Measurements from ENCODE around the gene YIPF3.

DNA sequence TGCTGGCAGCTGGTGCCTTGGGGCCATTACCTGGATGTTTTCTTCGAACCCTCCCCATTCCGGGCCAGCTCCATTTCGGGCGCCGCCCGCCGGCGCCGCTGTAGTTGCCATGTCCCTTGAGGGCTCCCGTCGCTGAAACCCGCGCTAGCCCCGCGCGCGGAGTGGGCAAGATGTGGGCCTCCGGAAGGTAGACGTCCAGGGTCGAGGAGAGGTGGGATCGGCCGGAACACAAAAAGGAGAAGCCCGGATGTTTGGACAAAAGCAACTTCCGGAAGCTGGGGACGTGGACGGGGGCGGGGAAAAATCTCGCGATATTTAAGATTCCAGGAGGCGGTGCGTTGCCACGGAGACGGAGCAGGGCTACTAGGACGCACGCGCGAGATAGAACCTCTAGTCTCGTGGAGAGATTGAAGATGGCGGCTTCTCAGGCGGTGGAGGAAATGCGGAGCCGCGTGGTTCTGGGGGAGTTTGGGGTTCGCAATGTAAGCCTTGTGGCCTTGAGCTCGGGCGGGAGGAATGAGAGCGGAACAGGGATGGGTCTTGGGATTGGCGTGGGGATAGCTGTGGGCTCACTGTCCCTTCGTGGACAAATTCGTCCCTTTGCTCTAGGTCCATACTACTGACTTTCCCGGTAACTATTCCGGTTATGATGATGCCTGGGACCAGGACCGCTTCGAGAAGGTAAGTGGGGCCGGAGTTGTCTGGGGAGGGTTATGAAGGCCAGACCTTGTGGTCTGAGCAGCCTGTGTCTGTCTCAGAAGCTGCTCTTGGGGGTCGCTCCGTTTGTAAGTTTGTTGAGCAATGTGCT is at the start of gene YIPF3, which contains the start of gene POLR1C:
- TF ChIP-seq, protein P1, sequence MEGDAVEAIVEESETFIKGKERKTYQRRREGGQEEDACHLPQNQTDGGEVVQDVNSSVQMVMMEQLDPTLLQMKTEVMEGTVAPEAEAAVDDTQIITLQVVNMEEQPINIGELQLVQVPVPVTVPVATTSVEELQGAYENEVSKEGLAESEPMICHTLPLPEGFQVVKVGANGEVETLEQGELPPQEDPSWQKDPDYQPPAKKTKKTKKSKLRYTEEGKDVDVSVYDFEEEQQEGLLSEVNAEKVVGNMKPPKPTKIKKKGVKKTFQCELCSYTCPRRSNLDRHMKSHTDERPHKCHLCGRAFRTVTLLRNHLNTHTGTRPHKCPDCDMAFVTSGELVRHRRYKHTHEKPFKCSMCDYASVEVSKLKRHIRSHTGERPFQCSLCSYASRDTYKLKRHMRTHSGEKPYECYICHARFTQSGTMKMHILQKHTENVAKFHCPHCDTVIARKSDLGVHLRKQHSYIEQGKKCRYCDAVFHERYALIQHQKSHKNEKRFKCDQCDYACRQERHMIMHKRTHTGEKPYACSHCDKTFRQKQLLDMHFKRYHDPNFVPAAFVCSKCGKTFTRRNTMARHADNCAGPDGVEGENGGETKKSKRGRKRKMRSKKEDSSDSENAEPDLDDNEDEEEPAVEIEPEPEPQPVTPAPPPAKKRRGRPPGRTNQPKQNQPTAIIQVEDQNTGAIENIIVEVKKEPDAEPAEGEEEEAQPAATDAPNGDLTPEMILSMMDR (IDR thresholded peaks at IDR 0.05) = no peak
- TF ChIP-seq, protein P2, sequence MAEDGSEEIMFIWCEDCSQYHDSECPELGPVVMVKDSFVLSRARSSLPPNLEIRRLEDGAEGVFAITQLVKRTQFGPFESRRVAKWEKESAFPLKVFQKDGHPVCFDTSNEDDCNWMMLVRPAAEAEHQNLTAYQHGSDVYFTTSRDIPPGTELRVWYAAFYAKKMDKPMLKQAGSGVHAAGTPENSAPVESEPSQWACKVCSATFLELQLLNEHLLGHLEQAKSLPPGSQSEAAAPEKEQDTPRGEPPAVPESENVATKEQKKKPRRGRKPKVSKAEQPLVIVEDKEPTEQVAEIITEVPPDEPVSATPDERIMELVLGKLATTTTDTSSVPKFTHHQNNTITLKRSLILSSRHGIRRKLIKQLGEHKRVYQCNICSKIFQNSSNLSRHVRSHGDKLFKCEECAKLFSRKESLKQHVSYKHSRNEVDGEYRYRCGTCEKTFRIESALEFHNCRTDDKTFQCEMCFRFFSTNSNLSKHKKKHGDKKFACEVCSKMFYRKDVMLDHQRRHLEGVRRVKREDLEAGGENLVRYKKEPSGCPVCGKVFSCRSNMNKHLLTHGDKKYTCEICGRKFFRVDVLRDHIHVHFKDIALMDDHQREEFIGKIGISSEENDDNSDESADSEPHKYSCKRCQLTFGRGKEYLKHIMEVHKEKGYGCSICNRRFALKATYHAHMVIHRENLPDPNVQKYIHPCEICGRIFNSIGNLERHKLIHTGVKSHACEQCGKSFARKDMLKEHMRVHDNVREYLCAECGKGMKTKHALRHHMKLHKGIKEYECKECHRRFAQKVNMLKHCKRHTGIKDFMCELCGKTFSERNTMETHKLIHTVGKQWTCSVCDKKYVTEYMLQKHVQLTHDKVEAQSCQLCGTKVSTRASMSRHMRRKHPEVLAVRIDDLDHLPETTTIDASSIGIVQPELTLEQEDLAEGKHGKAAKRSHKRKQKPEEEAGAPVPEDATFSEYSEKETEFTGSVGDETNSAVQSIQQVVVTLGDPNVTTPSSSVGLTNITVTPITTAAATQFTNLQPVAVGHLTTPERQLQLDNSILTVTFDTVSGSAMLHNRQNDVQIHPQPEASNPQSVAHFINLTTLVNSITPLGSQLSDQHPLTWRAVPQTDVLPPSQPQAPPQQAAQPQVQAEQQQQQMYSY (CRISPR knock-in tag; IDR thresholded peaks at IDR 0.05) = no peak
- TF ChIP-seq JUN (CRISPR knock-in tag; IDR thresholded peaks at IDR 0.05) (no peak), EMX1 (CRISPR knock-in tag; IDR thresholded peaks at IDR 0.05) (no peak), TCF7 (CRISPR knock-in tag; IDR thresholded peaks at IDR 0.05; ENCODE audit: low read depth) (no peak), FOXJ3 (CRISPR knock-in tag; IDR thresholded peaks at IDR 0.05; ENCODE audit: borderline replicate concordance) (no peak), TP53 (CRISPR knock-in tag; IDR thresholded peaks at IDR 0.05) (no peak), RELA (CRISPR knock-in tag; IDR thresholded peaks at IDR 0.05; ENCODE audit: borderline replicate concordance) (no peak)
- TF ChIP-seq, protein P3, sequence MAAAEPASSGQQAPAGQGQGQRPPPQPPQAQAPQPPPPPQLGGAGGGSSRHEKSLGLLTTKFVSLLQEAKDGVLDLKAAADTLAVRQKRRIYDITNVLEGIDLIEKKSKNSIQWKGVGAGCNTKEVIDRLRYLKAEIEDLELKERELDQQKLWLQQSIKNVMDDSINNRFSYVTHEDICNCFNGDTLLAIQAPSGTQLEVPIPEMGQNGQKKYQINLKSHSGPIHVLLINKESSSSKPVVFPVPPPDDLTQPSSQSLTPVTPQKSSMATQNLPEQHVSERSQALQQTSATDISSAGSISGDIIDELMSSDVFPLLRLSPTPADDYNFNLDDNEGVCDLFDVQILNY (CRISPR knock-in tag; IDR thresholded peaks at IDR 0.05) = no peak
- TF ChIP-seq, protein P4, sequence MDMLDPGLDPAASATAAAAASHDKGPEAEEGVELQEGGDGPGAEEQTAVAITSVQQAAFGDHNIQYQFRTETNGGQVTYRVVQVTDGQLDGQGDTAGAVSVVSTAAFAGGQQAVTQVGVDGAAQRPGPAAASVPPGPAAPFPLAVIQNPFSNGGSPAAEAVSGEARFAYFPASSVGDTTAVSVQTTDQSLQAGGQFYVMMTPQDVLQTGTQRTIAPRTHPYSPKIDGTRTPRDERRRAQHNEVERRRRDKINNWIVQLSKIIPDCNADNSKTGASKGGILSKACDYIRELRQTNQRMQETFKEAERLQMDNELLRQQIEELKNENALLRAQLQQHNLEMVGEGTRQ (CRISPR knock-in tag; IDR thresholded peaks at IDR 0.05) = no peak
- TF ChIP-seq, protein P5, sequence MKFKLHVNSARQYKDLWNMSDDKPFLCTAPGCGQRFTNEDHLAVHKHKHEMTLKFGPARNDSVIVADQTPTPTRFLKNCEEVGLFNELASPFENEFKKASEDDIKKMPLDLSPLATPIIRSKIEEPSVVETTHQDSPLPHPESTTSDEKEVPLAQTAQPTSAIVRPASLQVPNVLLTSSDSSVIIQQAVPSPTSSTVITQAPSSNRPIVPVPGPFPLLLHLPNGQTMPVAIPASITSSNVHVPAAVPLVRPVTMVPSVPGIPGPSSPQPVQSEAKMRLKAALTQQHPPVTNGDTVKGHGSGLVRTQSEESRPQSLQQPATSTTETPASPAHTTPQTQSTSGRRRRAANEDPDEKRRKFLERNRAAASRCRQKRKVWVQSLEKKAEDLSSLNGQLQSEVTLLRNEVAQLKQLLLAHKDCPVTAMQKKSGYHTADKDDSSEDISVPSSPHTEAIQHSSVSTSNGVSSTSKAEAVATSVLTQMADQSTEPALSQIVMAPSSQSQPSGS (CRISPR knock-in tag; IDR thresholded peaks at IDR 0.05; ENCODE audit: borderline replicate concordance, low read depth) = no peak
- TF ChIP-seq, protein P6, sequence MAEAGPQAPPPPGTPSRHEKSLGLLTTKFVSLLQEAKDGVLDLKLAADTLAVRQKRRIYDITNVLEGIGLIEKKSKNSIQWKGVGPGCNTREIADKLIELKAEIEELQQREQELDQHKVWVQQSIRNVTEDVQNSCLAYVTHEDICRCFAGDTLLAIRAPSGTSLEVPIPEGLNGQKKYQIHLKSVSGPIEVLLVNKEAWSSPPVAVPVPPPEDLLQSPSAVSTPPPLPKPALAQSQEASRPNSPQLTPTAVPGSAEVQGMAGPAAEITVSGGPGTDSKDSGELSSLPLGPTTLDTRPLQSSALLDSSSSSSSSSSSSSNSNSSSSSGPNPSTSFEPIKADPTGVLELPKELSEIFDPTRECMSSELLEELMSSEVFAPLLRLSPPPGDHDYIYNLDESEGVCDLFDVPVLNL (CRISPR knock-in tag; IDR thresholded peaks at IDR 0.05; ENCODE audit: borderline replicate concordance, low read depth) = no peak

All from WTC11 (cell line).